ENCODE results near the gene SYT5.

- TF ChIP-seq CTCF (conservative IDR thresholded peaks at IDR 0.05 in 1 of 2, IDR thresholded peaks at IDR 0.05 in 1 of 2; ENCODE audit: extremely low read depth in 1 of 2, insufficient read depth in 1 of 2, low read depth in 1 of 2, low read length in 2 of 2) (no peak), EZH2 (IDR thresholded peaks at IDR 0.05; ENCODE audit: borderline replicate concordance, low read length) (no peak)
These were observed 32.4 kb downstream of the SYT5 start for GRCh38 chr19:55147545-55148251.

All from mammary epithelial cell (primary cell).